ENCODE data around the gene MRPL38.
A peak's percentile ranks its signal among the peaks of the same experiment; 100 is the strongest.

Gene MRPL38

GRCh38 chr17:75877752-75878173 lies 26.9 kb downstream of the MRPL38 start:
- H3K27me3 ChIP-seq (ENCODE audit: insufficient read depth, poor library complexity, severe bottlenecking) = peaks cover 9% of the 10 kb centered on the region

GRCh38 chr17:75876938-75877751 lies 27.5 kb downstream of the MRPL38 start:
- H3K27ac ChIP-seq (replicated peaks) = no peak overlapping the region
- peaks cover 9% of the 10 kb centered on the region for H3K27me3 ChIP-seq (ENCODE audit: insufficient read depth, poor library complexity, severe bottlenecking)
- TF ChIP-seq REST (IDR thresholded peaks at IDR 0.05; ENCODE audit: insufficient replicate concordance, low read depth) = no peak
- TF ChIP-seq CTCF (IDR thresholded peaks at IDR 0.05; ENCODE audit: insufficient read depth, low read length) = no peak
- no peak for TF ChIP-seq SPI1 (IDR thresholded peaks at IDR 0.05; ENCODE audit: borderline replicate concordance, low read depth)
- no peak for TF ChIP-seq POLR2AphosphoS5 (IDR thresholded peaks at IDR 0.05; ENCODE audit: low read depth)
- TF ChIP-seq GABPA (IDR thresholded peaks at IDR 0.05; ENCODE audit: low read depth) = no peak
- H3K4me3 ChIP-seq (replicated peaks; ENCODE audit: insufficient read depth, low read length) = no peak overlapping the region; the same call in 1 of the 2 replicates
- no peak for DNase-seq (ENCODE audit: low read depth in 1 of 2, low spot score in 1 of 2)

More at GRCh38 chr17:75877752-75878173, 26.9 kb downstream of the MRPL38 start:
- peak; percentile 23 for TF ChIP-seq CTCF (IDR thresholded peaks at IDR 0.05; ENCODE audit: insufficient read depth, low read length)
- no peak for TF ChIP-seq REST (IDR thresholded peaks at IDR 0.05; ENCODE audit: insufficient replicate concordance, low read depth)
- no peak for TF ChIP-seq POLR2AphosphoS5 (IDR thresholded peaks at IDR 0.05; ENCODE audit: low read depth)
- H3K4me3 ChIP-seq (replicated peaks; ENCODE audit: insufficient read depth, low read length) = no peak overlapping the region; the same call in 1 of the 2 replicates
- peak in 1 of 2 experiments; percentile 66 for DNase-seq (ENCODE audit: low read depth in 1 of 2, low spot score in 1 of 2)
- no peak overlapping the region for H3K27ac ChIP-seq (replicated peaks)

GRCh38 chr17:75876190-75876937 lies 28.3 kb downstream of the MRPL38 start:
- H3K27me3 ChIP-seq (ENCODE audit: insufficient read depth, poor library complexity, severe bottlenecking) = peaks cover 9% of the 10 kb centered on the region
- TF ChIP-seq SPI1 (IDR thresholded peaks at IDR 0.05; ENCODE audit: borderline replicate concordance, low read depth) (no peak), POLR2AphosphoS5 (IDR thresholded peaks at IDR 0.05; ENCODE audit: low read depth) (no peak), CTCF (IDR thresholded peaks at IDR 0.05; ENCODE audit: insufficient read depth, low read length) (no peak)
- H3K4me3 ChIP-seq (replicated peaks; ENCODE audit: insufficient read depth, low read length) = no peak overlapping the region
- DNase-seq (ENCODE audit: low read depth in 1 of 2, low spot score in 1 of 2) = no peak
- no peak overlapping the region for H3K27ac ChIP-seq (replicated peaks)
